Aorta (tissue), 5 donors: ENCODE data around the gene CIBAR2. TPM values are rescaled to one million over a fixed set of nuclear protein-coding genes. Genes with fewer than 3 reads are reported as not detected.

Experiments
- ATAC-seq: fragments of 200-7000 bp; cut with Tn5 transposase; one replicate; pipeline ENCODE4 v1.9.1; 2022; ENCODE audit warnings: moderate library complexity; ENCODE audit not compliant: low FRiP score
- DNase-seq, 2 donors: peaks; one replicate each; pipeline ENCODE4 v3.0.0-alpha.2; 2020
- H3K27ac ChIP-seq, 2 donors: one replicate each; pipeline ENCODE4 v1.5.1; 2013; ENCODE audit warnings: low read length in 2 of 2, mild to moderate bottlenecking in 2 of 2, moderate library complexity in 2 of 2, control low read depth in 1 of 2, inconsistent platforms in 1 of 2, low read depth in 1 of 2
- H3K27me3 ChIP-seq, 2 donors: one replicate each; pipeline ENCODE4 v1.6.1; 2013; ENCODE audit warnings: control low read depth in 1 of 2, low read length in 1 of 2, mild to moderate bottlenecking in 1 of 2, moderate library complexity in 1 of 2; ENCODE audit not compliant: insufficient read depth in 2 of 2, control insufficient read depth in 1 of 2
- H3K36me3 ChIP-seq, 2 donors: one replicate each; pipeline ENCODE4 v1.6.1; 2013; ENCODE audit warnings: control low read depth in 1 of 2, low read length in 1 of 2, mild to moderate bottlenecking in 1 of 2; ENCODE audit not compliant: insufficient read depth in 2 of 2, control insufficient read depth in 1 of 2
- H3K4me1 ChIP-seq, 2 donors: one replicate each; pipeline ENCODE4 v1.6.1; 2013; ENCODE audit warnings: low read length in 2 of 2, control low read depth in 1 of 2, mild to moderate bottlenecking in 1 of 2, moderate library complexity in 1 of 2; ENCODE audit not compliant: insufficient read depth in 2 of 2, control insufficient read depth in 1 of 2
- H3K4me3 ChIP-seq, 2 donors: one replicate each; pipeline ENCODE4 v1.5.1; 2013; ENCODE audit warnings: low read length in 2 of 2, control low read depth in 1 of 2, mild to moderate bottlenecking in 1 of 2
- H3K9me3 ChIP-seq: one replicate; pipeline ENCODE4 v1.6.1; 2013; ENCODE audit warnings: mild to moderate bottlenecking, low read length; ENCODE audit not compliant: control insufficient read depth
- WGBS, 2 donors: extraction: QIAGEN DNeasy Blood & Tissue Kit; methylation state at CpG; one replicate each; pipeline ENCODE4 v1.1.7; 2013; 5-methylcytosine and 5-hydroxymethylcytosine counted together
- intact Hi-C, 2 donors: fragments of 100-400 bp; cut with DNase I; formaldehyde crosslinking; loops; one replicate each; pipeline versions ENCODE4 v1.14.2 to v1.15.0; 2022
- polyA plus RNA-seq, 2 donors: library from polyadenylated mRNA; stranded (reverse); fragments of 200-250 nt; gene quantifications; one replicate each; pipeline ENCODE4 v1.2.3, GENCODE V29; 2013
- total RNA-seq, 2 donors: library from RNA; stranded (reverse); fragmentation: NEBNext Ultra II Directional; extraction: Animal tissue kit (Norgen Biotek cat#: 25700); gene quantifications; one replicate each; pipeline ENCODE4 v1.2.1, GENCODE V29; 2021
- donor health status: healthy with polysubstance abuse.
- donor health status: Bipolar disorder and iron deficiency.
- donor health status: DM: no; HTN: no; CAD: no.
- donor health status: DM: no; HTN: no; CAD: no.
- donor health status: DM: yes; HTN: yes; CAD: no.

The CIBAR2 gene
- total and polyA plus RNA-seq, 4 donors = 0.57 TPM; not detected in 3

GRCh38 chr16:85093705-85094104 is 18.6 kb downstream of the CIBAR2 start:
- 84 to 85% methylated on average over 13 of the region's 13 CpGs for WGBS, 2 donors
- Histone ChIP-seq H3K4me3 (no peak overlapping the region), H3K27me3 (no peaks in the 10 kb centered on the region), H3K4me1 (no peaks in the 10 kb centered on the region), H3K27ac (no peak overlapping the region), H3K9me3 (no peaks in the 10 kb centered on the region), H3K36me3 (no peaks in the 10 kb centered on the region)
- intact Hi-C loops = no loop called here
- ATAC-seq (no peak), DNase-seq (no peak)

GRCh38 chr16:85092851-85093250 is 19.4 kb downstream of the CIBAR2 start:
- no peak overlapping the region for H3K27ac ChIP-seq
- no peaks in the 10 kb centered on the region for H3K9me3 ChIP-seq
- ATAC-seq = no peak
- H3K4me1 ChIP-seq = no peaks in the 10 kb centered on the region
- H3K4me3 ChIP-seq = no peak overlapping the region
- 92 to 94% methylated on average over 18 of the region's 18 CpGs for WGBS, 2 donors
- intact Hi-C loops = no loop called here
- H3K36me3 ChIP-seq = no peaks in the 10 kb centered on the region
- H3K27me3 ChIP-seq = no peaks in the 10 kb centered on the region
- no peak for DNase-seq

- Histone ChIP-seq H3K4me1 (no peaks in the 10 kb centered on the region), H3K4me3 (no peak overlapping the region), H3K9me3 (no peaks in the 10 kb centered on the region), H3K27ac (no peak overlapping the region), H3K27me3 (no peaks in the 10 kb centered on the region), H3K36me3 (no peaks in the 10 kb centered on the region)
- 92 to 95% methylated on average over 8 to 9 of the region's 9 CpGs for WGBS, 2 donors
- no peak for DNase-seq
- intact Hi-C loops = no loop called here
- ATAC-seq = no peak
Measured at GRCh38 chr16:85092309-85092708, 20.0 kb downstream of the CIBAR2 start.

GRCh38 chr16:85091522-85091910 is 20.8 kb downstream of the CIBAR2 start:
- ATAC-seq (no peak), DNase-seq (no peak)
- Histone ChIP-seq H3K27ac (no peak overlapping the region), H3K4me1 (no peaks in the 10 kb centered on the region), H3K36me3 (no peaks in the 10 kb centered on the region), H3K4me3 (no peak overlapping the region), H3K27me3 (no peaks in the 10 kb centered on the region), H3K9me3 (no peaks in the 10 kb centered on the region)
- 96 to 98% methylated on average over 7 of the region's 7 CpGs for WGBS, 2 donors
- intact Hi-C loops = no loop called here

GRCh38 chr16:85090873-85091521 is 21.3 kb downstream of the CIBAR2 start:
- Histone ChIP-seq H3K4me3 (no peak overlapping the region), H3K36me3 (no peaks in the 10 kb centered on the region), H3K27me3 (no peaks in the 10 kb centered on the region), H3K27ac (no peak overlapping the region), H3K4me1 (no peaks in the 10 kb centered on the region), H3K9me3 (no peaks in the 10 kb centered on the region)
- WGBS, 2 donors = 87 to 89% methylated on average over 8 of the region's 8 CpGs
- ATAC-seq (no peak), DNase-seq (no peak)
- intact Hi-C loops = no loop called here

- no peak overlapping the region for H3K4me3 ChIP-seq
- H3K36me3 ChIP-seq = no peaks in the 10 kb centered on the region
- WGBS, 2 donors = 9 to 10% methylated on average over 13 of the region's 13 CpGs
- intact Hi-C loops = no loop called here
- no peak overlapping the region for H3K27ac ChIP-seq
- H3K9me3 ChIP-seq = no peaks in the 10 kb centered on the region
- no peaks in the 10 kb centered on the region for H3K27me3 ChIP-seq
- DNase-seq (no peak), ATAC-seq (no peak)
- no peaks in the 10 kb centered on the region for H3K4me1 ChIP-seq
Measured at GRCh38 chr16:85090181-85090580, 22.1 kb downstream of the CIBAR2 start.

- no peak overlapping the region for H3K27ac ChIP-seq
- H3K4me3 ChIP-seq = no peak overlapping the region
- ATAC-seq (no peak), DNase-seq (no peak)
- intact Hi-C loops = no loop called here
- H3K27me3 ChIP-seq = no peaks in the 10 kb centered on the region
- no peaks in the 10 kb centered on the region for H3K4me1 ChIP-seq
- no peaks in the 10 kb centered on the region for H3K9me3 ChIP-seq
- WGBS, 2 donors = 38 to 41% methylated on average over 16 of the region's 16 CpGs
- H3K36me3 ChIP-seq = no peaks in the 10 kb centered on the region
Measured at GRCh38 chr16:85089525-85089924, 22.7 kb downstream of the CIBAR2 start.

- intact Hi-C loops = no loop called here
- 89 to 94% methylated on average over 29 to 31 of the region's 31 CpGs for WGBS, 2 donors
- Histone ChIP-seq H3K4me3 (no peak overlapping the region), H3K27ac (no peak overlapping the region), H3K27me3 (no peaks in the 10 kb centered on the region), H3K36me3 (no peaks in the 10 kb centered on the region), H3K4me1 (no peaks in the 10 kb centered on the region), H3K9me3 (no peaks in the 10 kb centered on the region)
- ATAC-seq (no peak), DNase-seq (no peak)
Measured at GRCh38 chr16:85088570-85089199, 23.6 kb downstream of the CIBAR2 start.

- Histone ChIP-seq H3K27me3 (no peaks in the 10 kb centered on the region), H3K9me3 (no peaks in the 10 kb centered on the region), H3K36me3 (no peaks in the 10 kb centered on the region), H3K4me3 (no peak overlapping the region), H3K27ac (no peak overlapping the region), H3K4me1 (no peaks in the 10 kb centered on the region)
- 97 to 98% methylated on average over 21 of the region's 21 CpGs for WGBS, 2 donors
- intact Hi-C loops = no loop called here
- no peak for DNase-seq
- ATAC-seq = no peak
Measured at GRCh38 chr16:85087899-85088569, 24.2 kb downstream of the CIBAR2 start.
